Astrocyte of the spinal cord (primary cell): ENCODE data around the gene SVOP.

ENCODE experiments used
- DNase-seq: peaks from one replicate; pipeline ENCODE4 v3.0.0; 2011; ENCODE audit warnings: low read depth, low spot score
- H3K4me3 ChIP-seq: 2 replicates; pipeline ENCODE4 v1.5.1; 2011; ENCODE audit warnings: low read depth, mild to moderate bottlenecking, low read length, moderate library complexity
- CTCF ChIP-seq: IDR thresholded peaks from 2 replicates; pipeline ENCODE4 v1.5.1; 2012; ENCODE audit warnings: low read depth, mild to moderate bottlenecking, low read length, inconsistent platforms
- in situ Hi-C: cut with HindIII; loops from 2 replicates; pipeline ENCODE4 v1.10.0; 2017; ENCODE audit warnings: low sequenced_read_pairs

Gene SVOP

GRCh38 chr12:108928695-108929094 lies 92.2 kb downstream of the SVOP start:
- DNase-seq, result no peak
- in situ Hi-C loops, result no loop called here
- TF ChIP-seq CTCF, result no peak
- no peak overlapping the region for H3K4me3 ChIP-seq

GRCh38 chr12:108922918-108923317 lies 98.0 kb downstream of the SVOP start:
- no peak for DNase-seq
- in situ Hi-C loops, result no loop called here
- TF ChIP-seq CTCF, result no peak
- H3K4me3 ChIP-seq, result no peak overlapping the region

- TF ChIP-seq CTCF, result no peak
- in situ Hi-C loops, result no loop called here
- no peak overlapping the region for H3K4me3 ChIP-seq
- no peak for DNase-seq
Observed at GRCh38 chr12:108921946-108922345, 98.9 kb downstream of the SVOP start.

- no peak for TF ChIP-seq CTCF
- in situ Hi-C loops, result no loop called here
- no peak for DNase-seq
- H3K4me3 ChIP-seq, result no peak overlapping the region
Observed at GRCh38 chr12:108918960-108919642, 101.8 kb downstream of the SVOP start.

GRCh38 chr12:108918206-108918605 lies 102.7 kb downstream of the SVOP start:
- TF ChIP-seq CTCF, result no peak
- H3K4me3 ChIP-seq, result no peak overlapping the region
- in situ Hi-C loops, result no loop called here
- DNase-seq, result no peak

GRCh38 chr12:108916336-108916735 lies 104.5 kb downstream of the SVOP start:
- no peak overlapping the region for H3K4me3 ChIP-seq
- in situ Hi-C loops, result no loop called here
- no peak for DNase-seq
- no peak for TF ChIP-seq CTCF

- H3K4me3 ChIP-seq, result no peak overlapping the region
- in situ Hi-C loops, result no loop called here
- no peak for DNase-seq
- TF ChIP-seq CTCF, result no peak
Observed at GRCh38 chr12:108915632-108916133, 105.2 kb downstream of the SVOP start.
